DMS 273 (cell line): Measurements from ENCODE around the gene PAPPA.

ENCODE experiments used
- DNase-seq: peaks from one replicate; lab custom pipeline; 2025; ENCODE audit not compliant: unreplicated experiment; lab: John Stamatoyannopoulos, UW

The PAPPA gene

DNA sequence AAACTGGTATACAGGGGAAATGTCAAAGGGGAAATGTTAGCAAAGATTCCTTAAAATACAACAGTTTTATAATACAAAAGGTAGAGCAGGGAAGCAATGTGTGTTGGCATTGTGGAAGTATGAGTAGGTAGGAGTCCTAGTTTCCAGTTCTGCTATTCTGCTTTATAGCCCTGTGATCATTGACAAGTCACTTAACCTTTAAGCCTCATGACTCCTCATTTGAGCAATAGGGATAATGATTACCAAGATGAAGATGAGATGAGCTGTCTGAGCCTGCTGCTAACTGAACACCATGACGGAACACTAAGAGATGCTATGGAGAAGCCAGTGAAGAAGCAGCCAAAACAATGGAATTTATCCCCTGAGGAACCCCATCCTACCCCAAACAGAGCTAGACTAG lies 251.7 kb downstream of the PAPPA start:
- no peak for DNase-seq

DNA sequence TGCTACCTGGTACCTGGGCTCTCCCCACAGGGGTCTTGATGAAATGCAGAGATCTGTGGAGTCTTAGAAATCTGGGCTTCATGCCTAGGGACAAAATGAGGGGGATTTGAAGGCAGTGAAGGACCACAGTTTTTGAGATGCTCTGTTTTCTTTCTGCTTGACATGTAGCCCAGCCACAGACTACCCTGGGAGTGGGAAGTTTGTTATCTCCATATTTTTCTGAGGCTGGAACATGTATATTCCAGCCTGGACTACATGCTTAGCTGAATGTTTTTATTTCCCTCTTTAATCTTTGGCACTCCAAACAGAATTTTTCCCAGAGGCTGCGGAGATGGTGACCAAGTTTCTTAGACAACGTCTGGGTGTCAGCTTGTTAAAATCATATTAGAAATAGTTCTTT lies 252.9 kb downstream of the PAPPA start:
- DNase-seq: no peak

- DNase-seq: no peak
Measured at GRCh38 chr9:116409129-116409528, 255.5 kb downstream of the PAPPA start.

GRCh38 chr9:116409638-116410037 lies 256.0 kb downstream of the PAPPA start:
- no peak for DNase-seq

DNA sequence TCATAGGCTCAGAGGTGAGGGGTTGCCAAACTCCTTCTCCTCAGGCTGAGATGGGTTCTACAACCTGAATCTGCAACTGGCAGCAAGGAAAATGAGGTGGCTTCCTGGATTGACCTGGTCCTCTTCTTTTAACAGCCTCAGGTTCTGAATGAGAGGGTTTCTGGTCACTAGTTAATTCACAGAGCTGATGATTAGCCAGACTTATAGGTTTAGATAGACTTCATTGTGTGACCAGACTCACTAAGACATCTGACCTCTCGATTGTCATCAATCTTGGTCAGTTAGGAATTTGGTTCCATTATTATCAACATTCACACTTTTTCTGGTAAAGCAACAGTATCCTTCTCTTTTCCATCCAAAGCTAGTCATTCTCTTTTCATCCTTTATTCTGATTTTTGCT lies 257.9 kb downstream of the PAPPA start:
- DNase-seq: no peak

GRCh38 chr9:116414374-116414773 lies 260.8 kb downstream of the PAPPA start:
- no peak for DNase-seq

DNA sequence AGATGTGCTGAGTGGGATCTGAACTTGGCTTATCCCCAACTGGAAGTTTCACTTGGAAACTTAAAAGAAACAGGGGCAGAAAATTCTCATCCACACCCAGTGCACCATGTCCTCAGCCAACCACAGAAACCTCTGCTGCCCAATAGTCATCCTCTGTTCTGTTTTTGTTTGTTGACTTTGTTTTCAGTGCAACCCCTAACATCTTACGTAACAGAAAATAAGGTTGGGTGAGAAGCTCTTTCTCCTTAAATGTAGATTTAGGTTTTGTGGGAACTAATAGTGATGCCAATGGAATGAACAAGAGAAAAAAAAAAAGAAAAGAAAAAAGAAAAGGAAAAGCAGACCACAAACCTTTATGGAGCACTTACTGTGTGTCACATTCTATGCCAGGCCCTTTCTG lies 262.8 kb downstream of the PAPPA start:
- DNase-seq: no peak

- no peak for DNase-seq
Measured at GRCh38 chr9:116417464-116417863, 263.9 kb downstream of the PAPPA start.

DNA sequence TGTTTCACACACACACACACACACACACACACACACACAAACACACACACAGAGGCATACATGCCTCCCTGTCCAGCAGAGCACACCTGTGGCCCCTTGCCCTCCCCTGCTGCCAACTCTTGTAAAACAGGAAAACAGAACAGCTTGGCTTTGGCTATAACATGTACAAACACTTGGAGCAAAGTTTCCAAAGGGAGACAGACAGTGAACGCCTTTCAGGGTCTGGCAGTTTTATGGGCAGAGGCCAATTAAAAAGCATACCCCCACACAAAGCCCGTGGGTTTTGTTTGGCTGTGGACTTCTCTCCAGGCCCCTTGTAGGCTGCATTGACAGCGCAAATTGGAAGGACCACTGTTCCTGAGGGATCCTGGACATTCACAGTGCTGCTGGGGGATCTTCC lies 265.6 kb downstream of the PAPPA start:
- no peak for DNase-seq

DNA sequence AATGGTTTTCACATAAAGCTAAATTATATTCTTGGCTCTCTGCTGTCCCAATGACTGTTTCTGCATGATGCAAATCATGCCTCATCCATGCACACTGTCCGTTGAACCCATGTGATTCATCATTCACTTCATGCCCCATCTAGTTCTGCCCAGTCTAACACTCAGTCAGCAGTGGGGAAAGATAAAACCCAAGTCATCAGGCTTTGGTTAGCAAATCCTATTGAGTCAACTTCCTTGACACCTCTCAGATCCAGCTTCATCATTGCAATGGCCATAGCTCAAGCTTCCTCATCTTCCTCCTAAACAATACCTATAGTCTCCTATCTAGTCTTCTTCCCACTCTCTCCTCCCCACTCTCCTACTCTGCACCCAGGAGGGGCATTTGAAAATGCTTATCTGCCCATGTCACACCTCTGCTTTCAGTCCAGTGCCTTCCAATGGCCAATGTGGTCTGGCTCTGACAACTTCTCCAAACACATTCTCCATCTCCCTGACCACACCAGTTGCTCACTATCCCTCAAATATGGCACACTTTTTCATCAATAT lies 267.5 kb downstream of the PAPPA start:
- DNase-seq: no peak

- DNase-seq: no peak
Measured at GRCh38 chr9:116422119-116422979, 268.8 kb downstream of the PAPPA start.

GRCh38 chr9:116423149-116423548 lies 269.6 kb downstream of the PAPPA start:
- DNase-seq: no peak

GRCh38 chr9:116425244-116425643 lies 271.7 kb downstream of the PAPPA start:
- DNase-seq: no peak

GRCh38 chr9:116430849-116431248 lies 277.3 kb downstream of the PAPPA start:
- DNase-seq: no peak

- no peak for DNase-seq
Measured at GRCh38 chr9:116432051-116432450, 278.5 kb downstream of the PAPPA start.

- DNase-seq: no peak
Measured at GRCh38 chr9:116434314-116434713, 280.7 kb downstream of the PAPPA start.

DNA sequence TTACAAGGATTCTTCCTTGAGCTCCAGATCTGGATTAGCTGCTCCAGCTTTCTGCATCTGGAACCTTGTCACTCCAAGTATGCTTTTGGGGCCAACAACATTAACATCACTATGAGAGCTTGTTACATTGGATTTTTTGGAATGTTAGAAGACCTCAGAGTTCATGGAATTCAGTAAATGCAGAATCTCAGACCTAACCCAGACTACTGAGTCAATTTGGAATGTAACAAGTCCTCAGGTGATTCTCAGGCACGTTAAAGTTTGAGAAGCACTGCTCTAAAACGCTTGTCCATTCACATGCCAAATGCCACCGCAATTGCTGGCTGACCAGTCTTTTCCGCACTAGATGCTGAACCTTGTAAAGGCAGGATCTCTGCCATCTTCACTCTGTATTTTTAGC lies 282.1 kb downstream of the PAPPA start:
- DNase-seq: no peak

DNA sequence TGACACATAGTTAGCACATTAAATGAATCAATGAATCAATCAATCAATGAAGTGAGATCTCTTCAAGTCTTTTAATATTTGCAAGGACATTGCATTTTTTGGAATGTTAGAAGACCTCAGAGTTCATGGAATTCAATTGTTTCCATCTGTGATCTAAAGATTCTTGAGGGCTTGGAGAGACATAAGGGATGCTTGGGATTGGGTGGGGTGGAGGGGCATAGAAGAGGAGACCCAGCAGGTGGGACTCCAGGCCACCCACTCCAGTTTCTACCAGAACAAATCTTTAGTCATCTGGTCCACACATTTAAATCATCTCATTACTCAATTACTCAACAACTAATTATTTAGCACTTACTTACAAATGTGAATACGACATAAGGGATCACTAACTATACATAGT lies 282.5 kb downstream of the PAPPA start:
- DNase-seq: no peak

DNA sequence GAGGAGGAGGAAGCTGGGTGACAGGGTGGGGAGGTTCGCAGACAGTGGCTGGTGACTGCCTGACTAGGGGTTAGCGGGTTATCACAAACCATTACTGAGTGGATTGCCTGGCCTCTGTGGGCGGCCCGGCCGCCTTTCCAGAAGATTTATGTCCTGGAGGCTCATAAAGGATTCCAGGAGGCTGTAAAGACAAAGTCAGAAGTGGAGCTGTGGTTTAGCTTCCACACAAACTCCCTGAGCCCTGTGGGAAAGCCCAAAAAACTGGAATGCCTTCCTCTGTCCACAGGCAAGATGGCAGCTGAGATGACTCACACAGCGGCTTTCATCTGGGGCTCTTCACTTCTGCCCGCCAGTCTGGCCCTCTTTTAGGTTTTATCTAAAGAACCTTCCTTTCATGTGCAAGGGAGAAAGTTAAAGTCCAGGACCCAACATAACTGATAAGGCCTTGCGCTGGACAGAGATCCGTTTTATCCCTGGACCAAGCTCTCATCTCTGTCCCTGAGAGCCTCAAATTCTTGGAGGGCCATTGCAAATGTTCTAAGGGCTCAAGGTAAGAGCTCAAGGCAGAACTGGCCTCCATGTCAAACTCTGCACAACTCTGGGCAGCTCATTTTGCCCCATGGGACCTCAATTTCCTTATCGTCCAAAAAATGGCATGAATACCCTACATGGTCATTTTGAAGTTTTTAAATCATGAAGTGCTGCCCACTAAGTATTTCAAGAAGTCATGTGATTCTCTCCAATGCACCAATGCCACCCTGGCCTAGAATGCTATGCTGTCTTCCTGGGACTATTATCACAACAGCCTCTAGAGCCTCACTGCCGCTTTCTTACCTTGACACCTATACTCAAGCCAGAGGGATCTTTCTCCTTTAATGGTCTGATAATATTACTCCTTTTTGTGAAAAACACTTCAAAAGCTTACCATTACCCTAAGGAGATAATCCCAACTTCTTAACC lies 284.1 kb downstream of the PAPPA start:
- DNase-seq: no peak

DNA sequence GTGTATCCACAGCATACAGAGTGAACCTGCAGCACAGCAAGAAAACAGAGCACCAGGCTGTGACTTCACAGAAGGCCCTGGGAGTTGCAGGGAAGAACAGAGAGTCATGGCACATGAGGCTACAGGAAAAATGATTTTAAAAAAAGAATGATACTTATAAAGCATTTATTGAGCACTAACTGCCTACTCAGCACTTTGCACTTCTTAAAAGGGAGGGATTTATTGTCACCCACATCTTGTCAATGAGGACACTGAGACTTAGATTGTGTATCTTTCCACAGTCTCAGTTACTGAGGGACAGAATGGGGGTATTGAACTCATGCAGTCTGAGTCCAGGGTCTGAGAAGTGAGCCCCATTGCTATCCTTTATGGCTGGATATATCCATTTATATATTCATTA lies 288.9 kb downstream of the PAPPA start:
- no peak for DNase-seq

DNA sequence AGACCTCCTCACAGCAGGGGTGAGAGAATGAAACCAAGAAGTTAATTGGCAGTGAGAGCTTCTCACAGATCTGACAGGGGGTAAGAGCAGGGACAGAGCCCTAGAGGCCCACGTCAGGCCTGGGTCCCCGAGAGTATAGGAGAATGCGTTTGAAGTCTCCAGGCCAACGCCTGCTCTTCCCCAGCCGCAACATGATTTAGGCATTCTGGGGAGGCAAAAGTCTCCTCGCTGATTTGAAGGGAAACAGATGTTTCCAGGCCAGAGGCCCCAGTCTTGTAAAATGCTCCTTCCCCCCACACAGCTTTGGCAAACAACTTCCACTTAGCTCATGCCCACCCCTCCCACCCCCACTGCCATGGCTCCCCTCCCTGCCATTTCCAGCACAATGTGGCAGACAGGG lies 294.3 kb downstream of the PAPPA start:
- DNase-seq: no peak

DNA sequence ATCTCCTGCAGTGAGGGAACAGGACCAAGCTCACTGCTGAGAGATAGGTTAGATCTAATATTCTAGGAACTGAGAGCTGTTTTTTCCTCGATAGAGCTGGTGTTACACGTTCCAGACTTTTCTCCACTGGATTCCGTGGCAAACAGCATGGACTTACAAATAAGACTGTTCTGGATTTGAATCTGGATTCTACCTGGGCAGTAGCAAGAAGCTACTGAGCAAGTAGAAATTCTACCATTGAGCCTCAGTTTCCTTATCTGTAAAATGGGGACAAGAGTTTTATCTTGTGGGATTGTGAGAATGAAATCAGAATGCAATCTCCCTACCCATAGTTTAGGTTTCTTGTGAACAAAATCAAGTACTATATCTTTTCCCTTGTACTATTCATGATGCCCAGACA lies 294.8 kb downstream of the PAPPA start:
- no peak for DNase-seq
